Measurements from ENCODE around the gene UFL1.

GRCh38 chr6:96537726-96538125, 16.1 kb downstream of the UFL1 start:
- no peak for TF ChIP-seq CTCF (IDR thresholded peaks at IDR 0.05)
- TF ChIP-seq POLR2A (IDR thresholded peaks at IDR 0.05): no peak
- TF ChIP-seq EP300 (IDR thresholded peaks at IDR 0.05): no peak
